HG03571 (cell line): Measurements from ENCODE around the gene AGAP2.

ENCODE experiments used
- ATAC-seq: cut with Tn5 transposase; IDR thresholded peaks from one replicate; pipeline ENCODE4 v1.9.1; 2021; ENCODE audit not compliant: unreplicated experiment

Gene AGAP2

DNA sequence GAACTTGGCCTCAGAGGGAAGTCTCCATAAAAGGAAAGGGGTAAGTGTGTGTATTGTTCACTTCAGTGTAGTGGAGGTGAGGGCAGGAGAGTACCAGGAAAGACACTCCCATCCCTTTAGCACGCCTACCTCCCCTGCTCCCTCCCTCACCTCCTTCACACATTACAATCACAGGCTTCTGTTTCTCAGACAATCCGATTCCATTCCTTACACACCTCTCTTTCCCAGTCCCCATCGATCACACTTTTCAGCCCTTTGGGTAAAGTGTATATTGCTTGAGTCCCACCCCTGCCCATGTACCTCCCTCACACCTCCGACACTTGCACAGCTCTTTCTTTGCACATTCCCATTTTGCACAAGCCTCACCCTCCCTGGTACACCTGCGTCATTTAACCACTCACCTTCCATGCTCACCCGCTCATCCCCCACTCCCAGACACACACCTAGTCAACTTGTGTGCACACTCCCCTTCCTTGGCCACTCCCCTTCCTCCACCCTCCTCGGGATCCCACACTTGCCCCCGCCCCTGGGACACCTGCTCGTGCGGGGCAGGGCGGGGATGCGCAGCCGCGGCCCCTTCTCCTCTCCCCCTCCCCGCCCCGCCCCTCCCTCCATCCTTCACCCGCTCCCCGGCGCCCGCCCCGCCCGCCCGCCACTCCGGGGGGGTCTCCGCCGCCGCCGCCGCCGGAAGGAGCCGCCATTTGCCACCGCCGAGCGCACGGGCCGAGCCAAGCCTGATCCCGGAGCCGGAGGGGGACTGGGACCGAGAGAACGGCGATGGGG lies 16.1 kb upstream of the AGAP2 start, which contains the start of gene MARCHF9:
MARCHF9 (plus strand) TSS at position 693 of the 783 bp plus-strand sequence. CDS start 426 bp downstream, outside the sequence.
- peak; percentile 29 for ATAC-seq

GRCh38 chr12:57753756-57754337 lies 15.3 kb upstream of the AGAP2 start:
- no peak for ATAC-seq

- ATAC-seq, result no peak
Observed at GRCh38 chr12:57752668-57753000, 14.1 kb upstream of the AGAP2 start.

DNA sequence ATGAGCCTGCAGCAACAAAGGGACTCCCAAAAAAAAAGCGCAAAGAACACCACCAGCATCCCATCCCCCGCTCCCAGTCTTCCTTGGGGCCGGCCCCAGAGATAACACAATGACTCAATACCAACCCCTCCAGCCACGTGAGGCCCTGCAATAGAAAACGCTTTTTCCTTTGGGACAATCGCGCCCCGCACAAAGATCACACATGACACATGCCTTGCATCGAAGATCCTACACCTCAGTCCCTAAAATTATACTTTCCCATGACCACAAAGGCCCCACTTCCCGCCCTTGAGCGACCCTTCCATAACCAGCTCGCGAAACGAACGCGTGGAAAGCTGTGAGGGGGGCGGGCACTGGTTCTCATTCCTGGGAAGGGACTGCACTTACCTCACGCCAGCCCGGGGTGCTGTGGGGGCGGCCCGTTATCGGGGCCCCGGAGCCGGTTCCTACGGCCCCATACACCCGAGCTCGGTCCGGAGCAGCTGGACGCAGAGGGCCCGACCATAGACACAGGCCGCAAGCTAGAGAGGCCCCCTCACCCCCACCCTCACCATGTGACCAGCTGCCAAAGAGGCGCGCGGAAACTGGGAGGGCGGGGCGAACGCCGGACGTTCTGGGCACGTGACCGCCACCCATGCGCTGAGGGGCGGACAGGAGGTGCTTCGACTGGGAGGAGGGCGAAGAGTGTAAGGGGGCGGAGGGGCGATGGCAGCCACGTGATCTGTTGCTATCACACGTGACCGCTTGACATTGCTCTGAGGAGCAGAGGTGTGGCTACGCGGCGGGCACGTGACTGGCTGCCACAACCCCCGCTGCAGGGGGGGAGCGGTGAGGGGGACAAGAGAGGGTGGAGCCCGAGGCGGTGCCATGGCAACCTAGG lies 13.5 kb upstream of the AGAP2 start, which contains the start of gene CDK4:
CDK4 (minus strand) TSS at position 523 of the 880 bp plus-strand sequence. CDS start 593 bp downstream, outside the sequence.
- ATAC-seq, result peak; percentile 65

- no peak for ATAC-seq
Observed at GRCh38 chr12:57751432-57751787, 12.9 kb upstream of the AGAP2 start.

- no peak for ATAC-seq
Observed at GRCh38 chr12:57750561-57751431, 12.3 kb upstream of the AGAP2 start.

GRCh38 chr12:57749061-57749460 lies 10.5 kb upstream of the AGAP2 start:
- no peak for ATAC-seq

DNA sequence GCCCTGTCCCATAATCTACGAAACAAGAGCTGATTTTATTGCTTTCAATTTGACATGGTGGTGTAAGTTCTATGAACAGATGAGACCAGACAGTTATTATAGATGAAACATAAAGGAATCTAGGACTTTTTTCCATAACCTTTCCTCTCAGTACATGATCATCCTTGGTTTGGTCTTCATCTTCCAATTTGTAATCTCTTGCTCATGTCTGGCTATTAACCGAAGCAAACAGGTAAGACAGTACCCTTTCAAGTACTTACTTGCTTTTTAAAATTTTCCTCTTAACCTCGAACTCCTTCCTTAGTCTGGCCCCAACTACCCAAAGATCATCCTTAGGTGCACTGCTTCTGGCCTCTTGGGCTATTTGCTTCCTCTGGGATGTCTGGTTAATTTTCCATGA lies 7.5 kb upstream of the AGAP2 start:
- no peak for ATAC-seq

DNA sequence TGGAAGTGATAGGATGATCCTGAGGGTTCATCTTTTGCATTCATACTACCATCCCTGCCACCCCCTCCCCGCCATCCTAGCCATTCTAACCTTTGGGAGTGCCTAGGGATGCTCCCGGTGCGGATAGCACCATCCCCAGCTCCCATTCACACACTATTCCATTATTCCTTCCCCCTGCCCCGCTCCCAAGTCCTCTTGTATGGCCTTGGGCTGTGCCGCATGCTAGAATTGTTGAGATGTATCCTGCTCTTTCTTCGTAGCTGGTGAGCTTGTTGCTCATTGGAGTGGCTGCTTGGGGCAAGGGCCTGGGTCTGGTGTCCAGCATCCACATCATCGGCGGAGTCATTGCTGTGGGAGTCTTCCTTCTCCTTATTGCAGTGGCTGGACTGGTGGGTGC lies 6.9 kb upstream of the AGAP2 start:
- no peak for ATAC-seq

- peak; percentile 76 for ATAC-seq
Observed at GRCh38 chr12:57744777-57745484, 6.4 kb upstream of the AGAP2 start, which contains the start of gene TSPAN31. Gene TSPAN31 (plus strand): TSS chr12:57745039. CDS start chr12:57745155, 116 bp downstream.

DNA sequence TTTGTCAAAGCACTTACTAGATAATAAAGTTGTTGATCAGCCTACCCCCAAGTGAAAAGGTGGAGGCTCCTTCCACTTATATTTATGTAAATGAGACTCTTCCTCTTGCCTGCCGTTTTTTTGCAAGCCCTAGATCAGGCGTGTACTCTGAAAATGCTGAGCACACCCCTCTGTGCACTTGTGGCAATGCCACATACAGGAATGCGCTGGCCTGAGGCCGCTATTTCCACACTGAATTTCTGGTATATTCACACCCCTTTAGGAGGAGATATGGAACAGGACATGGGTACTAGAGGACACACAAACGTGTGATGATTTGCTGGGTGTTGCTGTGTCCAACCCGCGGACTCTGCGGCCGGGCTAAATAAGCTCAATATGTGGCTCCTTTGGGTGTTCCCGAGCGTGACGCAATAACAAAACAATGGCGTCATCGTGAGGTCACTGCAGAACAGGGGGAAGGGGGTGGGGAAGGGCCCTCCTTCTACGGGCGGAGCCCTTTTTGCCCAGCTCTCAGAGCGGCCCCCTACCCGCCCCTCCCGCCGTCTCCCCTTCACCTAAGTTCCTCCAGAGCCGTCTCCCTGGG lies 5.7 kb upstream of the AGAP2 start:
- peak; percentile 36 for ATAC-seq

GRCh38 chr12:57743769-57744168 lies 5.2 kb upstream of the AGAP2 start:
- ATAC-seq, result no peak

GRCh38 chr12:57741844-57742738 lies 3.5 kb upstream of the AGAP2 start:
- ATAC-seq, result peak; percentile 48

- ATAC-seq, result no peak
Observed at GRCh38 chr12:57741413-57741789, 2.9 kb upstream of the AGAP2 start.

DNA sequence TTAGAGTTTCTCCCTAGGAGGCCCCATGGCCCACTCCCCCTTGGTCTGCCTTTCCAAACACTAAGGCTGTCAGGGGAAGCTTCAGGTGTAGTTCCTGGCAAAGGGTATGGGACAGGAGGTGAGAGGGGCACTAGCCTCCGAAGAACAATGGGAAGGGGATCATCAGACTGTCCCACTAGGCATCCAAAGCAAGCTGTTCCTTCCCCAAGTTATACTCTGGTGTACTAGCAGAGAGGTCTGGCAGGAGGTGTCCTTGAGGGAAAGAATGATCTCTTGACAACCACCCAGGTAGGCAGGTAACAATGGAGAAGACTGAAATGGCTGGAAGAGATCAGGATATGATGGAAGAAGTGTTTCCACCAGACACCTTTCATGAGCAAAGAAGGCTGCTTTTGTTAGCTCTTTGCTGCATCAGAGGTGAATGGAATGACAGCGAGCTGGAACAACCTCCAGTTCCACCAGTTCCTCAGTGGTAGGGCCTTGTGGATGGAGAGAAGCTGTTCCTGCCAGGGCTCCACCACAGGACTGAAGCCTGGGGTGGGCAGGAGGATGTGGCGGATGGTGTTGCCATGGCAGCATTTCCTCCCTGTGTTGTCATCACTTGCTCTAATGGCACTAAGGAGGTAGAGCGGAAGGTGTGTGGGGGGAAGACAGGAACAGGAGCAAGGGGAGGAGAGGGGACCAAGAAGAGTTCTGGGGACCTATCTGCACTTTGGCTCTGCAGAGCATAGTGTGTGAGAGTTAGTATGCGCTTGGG lies 2.3 kb upstream of the AGAP2 start:
- ATAC-seq, result peak; percentile 46

- no peak for ATAC-seq
Observed at GRCh38 chr12:57739914-57740538, 1.5 kb upstream of the AGAP2 start.

- no peak for ATAC-seq
Observed at GRCh38 chr12:57739387-57739786, 845 bp upstream of the AGAP2 start.
